NB4 (cell line): ENCODE data around the gene PPP1R3F.

Experiments
- CTCF ChIP-seq: IDR thresholded peaks from one replicate; pipeline ENCODE4 v1.5.1; 2012; ENCODE audit warnings: low read depth, low read length
- MYC ChIP-seq: IDR thresholded peaks from 2 replicates; pipeline ENCODE4 v1.6.1; 2011; ENCODE audit warnings: low read depth, low read length
- POLR2A ChIP-seq: IDR thresholded peaks from 2 replicates; pipeline ENCODE4 v1.6.1; 2011; ENCODE audit warnings: mild to moderate bottlenecking; ENCODE audit not compliant: insufficient read length; ENCODE audit errors: extremely low read depth

- no peak for TF ChIP-seq CTCF
- TF ChIP-seq POLR2A: no peak
- no peak for TF ChIP-seq MYC
Observed at GRCh38 chrX:49282647-49283011, 13.0 kb downstream of the PPP1R3F start.
